ENCODE data around the gene CORO7.

The CORO7 gene

DNA sequence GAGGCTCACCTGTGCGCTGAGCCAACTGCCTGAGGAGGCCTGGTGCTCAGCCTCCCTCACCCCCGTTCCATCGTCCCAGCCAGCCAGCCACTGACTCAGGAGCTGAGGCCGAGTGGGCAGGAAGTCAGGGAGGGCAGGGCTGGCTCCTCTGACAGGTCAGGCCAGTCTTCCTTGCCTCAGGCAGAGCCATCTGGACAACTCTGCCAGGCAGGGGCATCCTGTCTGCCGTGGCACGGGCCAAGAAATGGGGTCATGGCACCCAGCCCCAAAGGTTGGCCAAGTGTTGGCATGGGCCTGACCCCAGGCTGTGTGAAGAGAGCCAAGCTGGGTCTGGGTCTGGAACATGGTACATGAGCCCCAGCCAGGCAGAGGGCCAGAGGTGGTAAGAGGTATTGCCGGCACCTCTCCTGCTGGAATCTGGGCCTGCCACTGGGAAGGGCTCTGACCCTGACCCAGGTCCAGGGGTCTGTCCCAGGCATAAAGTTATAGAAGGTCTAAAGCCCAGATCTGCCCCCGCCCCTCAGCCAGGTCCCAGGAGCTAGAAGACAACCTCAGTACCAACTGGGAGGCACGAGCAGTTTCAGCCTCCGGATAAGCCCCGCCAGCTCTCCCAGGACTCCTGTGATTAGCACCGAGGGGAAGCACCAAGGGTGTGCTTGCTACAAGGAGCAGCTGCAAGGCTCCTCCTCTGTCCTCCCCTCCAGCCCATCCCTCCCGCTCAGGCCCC is 47.2 kb downstream of the CORO7 start:
- no peak for DNase-seq

DNA sequence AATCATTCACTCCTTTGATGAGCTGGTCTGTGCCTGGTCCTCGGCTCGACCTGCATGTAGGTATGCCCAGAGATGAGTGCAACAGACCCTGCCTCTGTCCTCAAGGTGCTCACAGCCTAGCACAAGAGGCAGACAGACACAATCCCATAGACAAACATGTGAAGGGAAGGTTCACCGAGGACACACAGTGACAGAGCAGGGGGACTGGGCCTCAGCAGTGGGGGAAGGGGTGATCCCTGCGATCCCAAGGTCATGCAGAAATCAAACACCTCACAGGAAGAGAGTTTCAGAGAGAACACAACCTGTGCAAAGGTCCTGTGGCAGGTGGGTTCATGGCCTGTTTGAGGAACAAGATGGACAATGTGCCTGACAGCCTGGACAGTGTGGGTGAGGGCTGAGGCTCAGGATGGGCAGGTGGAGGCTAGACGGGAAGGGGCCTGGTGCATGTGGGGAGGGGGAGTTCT is 49.0 kb downstream of the CORO7 start:
- DNase-seq: no peak

DNA sequence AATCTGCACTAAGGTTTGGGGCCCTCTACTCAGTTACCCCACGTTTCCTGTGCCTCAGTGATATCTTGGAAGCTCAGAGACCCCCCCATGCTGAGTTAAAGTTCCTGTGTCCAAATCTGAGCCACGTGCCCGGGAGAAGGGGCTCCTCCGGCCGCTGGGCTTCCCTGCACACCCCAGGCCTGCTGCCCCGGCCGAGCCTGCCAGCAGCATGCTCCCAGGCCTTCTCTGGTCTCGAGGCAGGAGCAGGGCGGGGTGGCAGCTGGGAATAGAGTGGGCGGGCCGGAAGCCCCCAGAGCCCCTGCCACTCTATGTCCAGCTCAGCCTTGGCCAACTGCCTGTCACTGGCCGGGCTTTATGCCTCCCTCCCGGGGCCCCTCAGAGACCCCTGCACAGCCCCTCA is 50.4 kb downstream of the CORO7 start:
- DNase-seq: no peak

DNA sequence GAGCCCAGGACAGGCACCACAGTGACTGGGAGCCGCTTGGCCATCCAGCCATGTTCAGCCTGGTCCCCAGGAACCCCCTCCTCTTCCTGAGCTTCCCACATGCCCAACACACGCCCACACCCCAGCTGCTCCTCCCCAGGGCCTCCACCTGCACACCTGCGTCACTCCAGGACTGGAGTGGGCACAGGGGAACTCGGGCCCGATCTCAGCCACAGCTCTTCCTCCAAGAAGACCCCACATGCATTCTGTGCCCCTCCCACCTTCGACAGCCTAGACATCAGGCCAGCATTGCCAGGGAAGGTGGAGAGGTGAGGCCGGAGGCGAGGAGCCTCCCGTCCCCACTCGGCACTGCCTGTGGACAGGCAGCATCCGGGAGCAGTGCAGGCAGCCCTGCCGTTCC is 50.8 kb downstream of the CORO7 start:
- DNase-seq: no peak

DNA sequence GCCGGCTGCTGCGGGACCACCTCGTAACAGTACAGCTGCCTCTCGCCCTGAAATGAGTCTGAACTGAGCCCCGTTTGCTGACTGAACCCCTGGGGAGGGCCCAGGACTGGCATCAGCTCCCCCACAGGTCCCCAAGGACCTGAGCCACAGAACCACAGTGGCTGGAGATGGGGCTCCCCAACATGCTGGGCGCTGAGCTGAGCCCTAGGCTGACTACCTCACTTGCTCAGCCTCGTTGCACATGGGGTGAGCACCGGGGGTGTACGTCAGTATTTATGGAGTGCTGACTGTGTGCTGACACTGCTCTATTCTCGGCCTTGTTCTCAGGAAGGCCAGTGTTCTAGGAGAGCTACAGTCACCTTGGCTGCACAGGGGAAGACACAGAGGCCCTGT is 51.4 kb downstream of the CORO7 start:
- DNase-seq: no peak

DNA sequence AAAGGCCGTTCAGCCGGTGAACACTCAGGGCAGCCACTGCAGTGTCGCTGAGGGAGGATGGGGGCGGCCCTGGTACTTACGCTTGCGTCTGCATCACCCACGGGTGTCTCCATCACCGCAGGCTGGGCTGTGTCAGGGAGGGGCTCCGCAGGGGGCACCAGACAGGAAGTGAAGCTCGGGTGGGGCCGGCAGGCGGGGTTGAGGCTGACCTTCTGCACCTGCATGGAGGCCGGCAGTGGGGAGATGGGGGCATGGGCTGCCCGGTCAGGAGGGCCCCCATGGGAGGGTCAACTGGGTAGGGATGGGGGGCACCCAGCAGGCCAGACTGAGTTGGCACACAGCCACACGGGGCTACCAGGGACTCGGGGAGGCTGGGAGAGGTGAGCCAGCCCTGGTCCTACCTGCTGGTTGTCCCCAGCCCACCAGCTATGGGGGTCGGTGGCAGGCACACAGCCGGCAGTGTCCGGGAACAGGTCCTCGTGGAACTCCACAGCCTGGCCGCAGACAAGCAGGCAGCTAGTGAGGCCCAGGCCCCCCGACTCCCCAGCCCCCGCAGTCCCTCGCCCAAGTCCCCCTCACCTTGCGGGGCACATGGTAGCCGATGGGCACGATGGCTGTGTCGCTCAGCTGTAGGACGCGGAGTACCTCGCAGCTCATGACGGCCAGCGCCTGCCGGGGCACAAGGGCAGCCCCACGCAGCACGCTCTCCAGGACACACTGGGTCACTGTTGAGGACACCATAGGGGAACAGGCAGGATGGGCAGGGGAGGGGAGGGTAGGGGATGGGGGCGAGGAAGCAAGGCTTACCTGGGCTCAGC is 52.0 kb downstream of the CORO7 start:
- no peak for DNase-seq

DNA sequence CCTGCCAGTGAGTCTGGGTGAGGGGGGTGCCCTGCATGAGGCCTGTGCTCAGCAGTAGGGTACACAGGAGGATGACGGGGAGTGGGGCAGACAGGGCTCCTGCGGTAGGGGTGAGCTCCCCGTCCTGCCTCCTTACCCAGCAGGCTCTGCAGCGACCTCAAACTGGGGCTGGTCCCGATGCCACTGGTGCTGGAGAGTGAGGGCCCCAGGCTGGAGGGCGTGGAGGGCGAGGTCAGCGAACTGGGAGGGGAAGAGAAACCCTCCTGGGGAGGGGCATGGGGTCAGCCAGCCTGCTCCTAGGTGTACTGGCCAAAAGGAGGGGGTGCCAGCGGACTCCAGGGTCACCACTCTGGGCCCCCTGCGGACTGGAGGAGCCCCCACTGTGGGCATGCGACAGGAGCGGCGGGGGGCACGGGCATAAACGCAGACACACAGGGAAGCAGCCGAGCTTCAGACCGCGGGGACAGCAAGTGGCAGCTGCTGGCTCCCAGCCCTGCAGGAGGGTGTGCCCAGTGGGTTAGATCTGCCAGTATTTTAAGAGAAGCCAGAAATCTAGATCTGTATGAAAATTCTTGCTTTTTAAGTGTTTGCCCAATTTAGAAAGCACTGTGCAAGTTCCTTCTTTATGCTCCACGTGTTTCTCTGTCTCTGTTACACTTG is 53.8 kb downstream of the CORO7 start:
- no peak for DNase-seq

DNA sequence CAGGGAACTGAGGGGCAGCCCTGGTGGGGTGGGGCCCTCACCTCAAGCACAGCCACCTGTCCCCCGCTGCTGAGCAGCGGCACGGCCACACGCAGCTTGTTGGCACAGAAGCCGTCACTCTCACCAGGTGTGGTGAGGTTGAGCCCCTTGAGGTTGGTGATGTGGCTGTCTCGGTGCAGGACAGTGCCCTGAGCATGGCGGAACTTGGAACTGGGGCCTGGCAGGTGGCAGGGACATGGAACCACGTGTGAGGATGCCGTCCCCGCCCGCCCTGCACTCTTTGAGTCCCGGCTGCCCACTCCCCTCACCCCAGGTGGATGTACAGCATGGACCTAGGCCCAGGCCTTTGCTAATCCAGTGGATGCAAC is 54.5 kb downstream of the CORO7 start:
- DNase-seq: no peak

DNA sequence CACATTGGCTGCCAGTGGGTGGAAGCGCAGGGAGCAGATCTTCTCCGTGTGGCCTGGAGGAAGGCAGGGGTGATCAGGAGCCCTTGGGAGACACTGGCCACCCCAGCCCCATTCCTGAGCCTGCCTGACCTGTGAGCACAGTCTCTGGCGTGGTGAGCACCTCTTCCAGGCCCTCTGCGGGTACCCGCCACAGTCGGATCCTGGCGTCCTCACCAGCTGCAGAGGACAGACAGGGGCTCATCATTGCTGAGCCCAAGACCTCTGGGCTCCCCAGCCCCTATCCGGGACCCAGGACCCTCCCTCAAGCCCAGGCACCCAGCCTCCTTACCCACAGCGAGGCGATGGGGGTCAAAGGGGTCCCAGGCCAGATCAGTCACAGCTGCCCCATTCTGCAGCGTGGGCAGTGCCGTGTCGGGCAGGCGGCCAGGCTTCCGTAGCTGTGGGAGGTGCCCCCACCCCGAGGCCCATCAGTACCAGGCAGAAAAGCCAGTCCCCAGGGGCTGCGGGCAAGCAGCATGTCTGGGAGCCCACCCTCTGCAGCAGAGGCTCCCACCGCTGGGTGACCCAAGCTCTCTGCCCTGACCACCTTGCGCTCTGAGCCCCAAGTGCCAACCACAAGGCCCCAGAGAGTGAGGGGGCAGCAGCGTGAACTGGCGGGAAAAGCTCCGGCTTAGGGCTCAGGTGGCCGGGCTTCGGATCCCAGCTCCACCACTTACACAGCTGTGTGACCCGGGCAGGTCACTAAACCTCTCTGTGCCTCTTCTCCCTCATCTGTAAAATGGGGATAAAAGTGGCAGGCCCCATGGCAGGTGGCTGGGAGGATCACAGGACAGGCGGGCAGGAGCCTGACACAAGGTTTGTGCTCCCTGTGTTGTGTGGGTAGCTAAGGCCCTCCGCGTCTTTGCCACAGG is 55.1 kb downstream of the CORO7 start:
- no peak for DNase-seq

DNA sequence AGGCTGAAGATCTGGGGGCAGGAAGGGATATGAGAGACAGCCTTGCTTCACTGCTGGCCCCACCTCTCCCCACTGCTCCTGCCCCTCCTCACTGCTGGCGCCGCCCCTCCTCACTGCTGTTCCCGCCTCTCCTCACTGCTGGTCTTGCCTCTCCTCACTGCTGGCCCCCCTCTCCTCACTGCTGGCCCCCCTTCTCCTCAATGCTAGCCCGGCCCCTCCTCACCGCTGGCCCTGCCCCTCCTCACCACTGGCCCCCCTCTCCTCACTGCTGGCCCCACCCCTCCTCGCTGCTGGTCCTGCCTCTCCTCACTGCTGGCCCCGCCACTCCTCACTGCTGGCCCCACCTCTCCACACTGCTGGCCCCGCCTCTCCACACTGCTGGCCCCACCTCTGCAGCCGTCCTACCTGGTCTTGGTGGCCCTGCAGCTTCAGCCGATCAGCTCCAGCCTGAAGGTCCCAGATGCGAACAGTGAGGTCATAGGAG is 55.8 kb downstream of the CORO7 start:
- no peak for DNase-seq

DNA sequence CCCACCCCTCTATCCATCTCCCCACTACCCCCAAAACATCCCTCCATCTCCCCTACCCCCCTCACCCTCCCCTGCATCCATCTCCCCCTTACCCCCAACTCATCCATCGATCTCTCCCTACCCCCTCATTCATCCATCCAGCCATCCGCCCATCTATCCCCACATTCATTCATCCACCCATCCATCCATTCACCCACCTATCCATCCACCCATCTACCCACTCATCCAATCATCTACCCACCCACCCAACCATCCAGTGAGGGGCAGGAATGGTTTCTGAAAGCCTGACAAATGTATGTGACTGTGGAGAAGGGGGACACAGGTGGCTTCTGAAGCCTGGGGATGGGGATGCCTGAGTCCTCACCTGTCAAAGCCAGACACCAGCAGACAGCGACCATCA is 56.5 kb downstream of the CORO7 start:
- DNase-seq: no peak

DNA sequence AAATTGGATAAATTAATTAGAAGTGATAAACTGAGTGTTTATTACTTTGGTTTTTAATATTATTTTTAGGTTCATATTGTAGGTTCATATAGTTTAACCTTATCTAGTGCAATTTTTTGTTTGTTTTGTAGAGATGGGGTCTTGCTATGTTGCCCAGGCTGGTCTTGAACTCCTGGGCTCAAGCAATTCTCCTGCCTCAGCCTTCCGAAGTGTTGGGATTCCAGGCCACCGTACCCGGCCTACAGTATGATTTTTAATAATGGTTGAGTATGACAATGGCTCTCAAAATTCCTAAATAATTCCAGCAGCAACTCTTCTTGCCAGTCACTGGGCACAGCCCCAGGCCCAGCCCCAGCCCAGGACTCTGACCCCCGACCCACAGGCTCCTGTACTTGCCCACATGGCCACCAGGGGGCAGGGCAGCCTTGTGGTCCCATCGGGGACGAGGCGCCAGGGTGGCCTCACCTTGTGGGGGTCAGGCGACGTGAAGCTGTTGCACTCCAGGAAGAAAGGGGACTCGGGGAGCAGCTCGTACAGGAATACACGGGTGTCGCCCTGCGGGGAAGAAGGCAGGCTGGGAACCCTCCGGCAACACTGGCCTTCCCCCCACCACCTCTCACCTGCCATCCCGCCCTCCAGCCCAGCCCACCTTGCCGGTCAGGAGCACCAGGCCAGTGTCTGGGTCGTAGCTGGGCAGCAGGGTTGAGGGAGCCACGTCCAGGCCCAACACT is 57.4 kb downstream of the CORO7 start:
- no peak for DNase-seq

DNA sequence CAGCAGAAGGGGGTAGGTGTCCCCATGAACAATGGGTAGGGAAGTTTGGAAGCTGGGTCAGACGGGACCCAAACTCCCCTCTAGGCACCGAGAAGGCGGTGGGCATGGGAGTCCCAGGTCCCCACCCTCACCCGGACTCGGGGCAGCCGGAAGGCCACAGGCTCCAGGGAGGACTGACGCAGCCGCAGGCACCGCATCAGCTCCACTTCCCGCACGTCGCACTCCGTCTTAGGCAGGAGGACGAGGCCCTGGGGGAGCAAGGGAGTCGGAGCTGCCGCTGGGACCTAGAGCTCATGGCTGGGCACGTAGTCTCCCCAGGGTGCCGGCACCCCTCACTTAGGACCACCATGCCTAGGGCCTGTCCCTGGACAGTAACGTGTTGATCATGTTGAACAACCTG is 58.2 kb downstream of the CORO7 start:
- no peak for DNase-seq

DNA sequence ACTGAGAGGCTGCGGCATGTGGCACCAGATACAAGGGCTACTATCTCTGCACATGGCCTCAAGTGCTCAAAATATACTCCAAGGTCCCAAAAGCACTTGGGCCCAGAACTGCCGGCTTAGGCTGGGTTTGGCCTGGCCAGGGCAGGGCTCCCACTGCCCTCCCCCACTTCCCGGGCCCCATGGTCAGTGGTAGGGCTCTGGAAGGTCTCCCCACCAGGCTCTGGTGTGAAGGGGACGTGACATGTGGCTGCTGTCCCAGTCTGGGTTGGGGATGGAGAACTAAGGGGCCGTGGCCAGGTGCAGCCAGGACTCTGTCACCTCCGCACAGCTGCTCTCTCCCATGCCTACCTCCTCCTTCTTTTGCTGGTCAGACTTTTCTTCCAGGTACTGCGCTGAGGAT is 59.6 kb downstream of the CORO7 start:
- DNase-seq: no peak

DNA sequence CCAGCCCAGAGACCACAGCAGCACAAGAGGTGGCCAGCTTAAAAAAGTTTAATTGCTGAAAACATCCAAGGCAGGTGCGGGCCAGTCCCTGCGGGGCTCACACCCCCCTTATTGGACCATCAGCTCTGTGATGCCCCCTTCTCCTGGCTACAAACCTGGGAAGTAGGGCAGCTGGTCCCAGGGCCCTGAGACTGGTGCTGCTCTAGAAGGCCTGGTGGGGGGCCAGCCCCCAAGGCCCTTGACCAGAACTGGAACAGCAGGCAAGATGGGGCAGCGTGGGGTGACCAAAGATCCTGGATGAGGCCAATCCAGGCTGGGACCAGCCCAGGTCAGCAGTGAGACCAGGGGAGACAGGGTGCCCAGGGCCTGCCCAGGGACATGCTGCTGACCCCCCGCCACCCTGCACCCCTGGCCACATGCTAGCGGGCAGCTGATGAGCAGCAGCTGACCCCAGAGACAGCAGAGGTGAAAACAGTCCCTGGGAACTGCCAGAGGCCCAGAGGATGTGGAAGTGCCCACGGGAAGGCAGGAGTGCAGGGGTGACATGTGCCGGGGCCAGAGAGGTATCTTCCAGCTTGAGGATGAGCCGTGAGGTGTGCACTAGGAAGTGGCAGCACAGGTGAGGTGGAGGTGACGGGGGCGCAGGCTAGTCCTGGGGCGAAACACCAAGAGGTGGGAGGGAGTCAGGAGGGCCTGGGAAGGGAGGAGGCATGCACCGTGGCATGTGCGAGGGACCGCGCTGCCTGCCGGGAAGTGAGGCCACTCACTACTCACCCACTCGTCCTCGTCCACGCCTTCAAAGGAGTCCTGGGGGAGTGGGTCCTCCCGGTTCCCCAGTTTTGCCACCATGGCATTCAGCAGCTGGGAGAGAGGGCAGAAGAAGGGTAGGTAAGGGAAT is 61.6 kb downstream of the CORO7 start:
- DNase-seq: no peak

DNA sequence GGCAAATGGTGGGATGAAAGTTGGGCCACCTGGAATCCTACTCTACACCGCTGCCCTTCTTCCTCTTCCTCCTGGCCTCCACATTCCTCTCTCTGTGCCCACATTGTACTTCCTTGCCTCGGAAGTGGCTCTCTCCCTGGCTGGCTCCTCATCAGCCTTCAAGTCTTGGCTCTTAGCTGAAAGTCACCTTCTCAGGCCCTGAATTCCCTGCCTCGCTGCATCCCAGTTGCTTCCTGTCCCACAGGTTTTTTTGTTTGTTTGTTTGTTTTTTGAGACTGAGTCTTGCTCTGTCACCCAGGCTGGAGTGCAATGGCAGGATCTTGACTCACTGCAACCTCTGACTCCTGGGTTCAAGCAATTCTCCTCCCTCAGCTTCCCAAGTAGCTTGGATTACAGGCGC is 62.7 kb downstream of the CORO7 start:
- DNase-seq: no peak

DNA sequence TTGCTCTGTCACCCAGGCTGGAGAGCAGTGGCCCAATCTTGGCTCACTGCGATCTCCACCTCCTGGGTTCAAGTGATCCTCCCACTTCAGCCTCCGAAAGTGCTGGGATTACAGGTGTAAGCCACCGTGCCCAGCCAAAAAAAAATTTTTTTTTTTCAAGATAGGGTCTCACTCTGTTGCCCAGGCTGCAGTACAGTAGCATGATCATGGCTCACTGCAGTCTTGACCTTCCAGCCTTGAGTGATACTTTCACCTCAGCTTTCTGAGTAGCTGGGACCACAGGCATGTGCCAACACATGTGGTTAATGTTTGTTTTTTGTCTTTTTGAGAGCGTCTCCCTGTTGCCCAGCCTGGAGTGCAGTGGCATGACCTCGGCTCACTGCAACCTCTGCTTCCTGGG is 63.6 kb downstream of the CORO7 start:
- no peak for DNase-seq

DNA sequence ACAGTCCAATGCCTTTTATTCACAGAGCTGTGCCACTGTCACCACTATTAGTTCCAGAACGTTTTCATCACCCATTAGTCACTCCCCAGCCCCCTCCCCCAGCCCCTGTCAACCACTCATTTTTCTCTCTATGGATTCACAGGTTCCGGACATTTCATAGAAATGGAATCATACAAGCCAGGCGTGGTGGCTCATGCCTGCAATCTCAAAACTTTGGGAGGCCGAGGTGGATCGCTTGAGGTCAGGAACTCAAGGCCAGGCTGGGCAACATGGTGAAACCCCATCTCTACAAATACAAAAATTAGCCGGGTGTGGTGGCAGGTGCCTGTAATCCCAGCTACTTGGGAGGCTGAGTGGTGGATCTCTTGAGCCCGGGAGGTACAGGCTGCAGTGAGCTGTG is 64.5 kb downstream of the CORO7 start:
- no peak for DNase-seq

DNA sequence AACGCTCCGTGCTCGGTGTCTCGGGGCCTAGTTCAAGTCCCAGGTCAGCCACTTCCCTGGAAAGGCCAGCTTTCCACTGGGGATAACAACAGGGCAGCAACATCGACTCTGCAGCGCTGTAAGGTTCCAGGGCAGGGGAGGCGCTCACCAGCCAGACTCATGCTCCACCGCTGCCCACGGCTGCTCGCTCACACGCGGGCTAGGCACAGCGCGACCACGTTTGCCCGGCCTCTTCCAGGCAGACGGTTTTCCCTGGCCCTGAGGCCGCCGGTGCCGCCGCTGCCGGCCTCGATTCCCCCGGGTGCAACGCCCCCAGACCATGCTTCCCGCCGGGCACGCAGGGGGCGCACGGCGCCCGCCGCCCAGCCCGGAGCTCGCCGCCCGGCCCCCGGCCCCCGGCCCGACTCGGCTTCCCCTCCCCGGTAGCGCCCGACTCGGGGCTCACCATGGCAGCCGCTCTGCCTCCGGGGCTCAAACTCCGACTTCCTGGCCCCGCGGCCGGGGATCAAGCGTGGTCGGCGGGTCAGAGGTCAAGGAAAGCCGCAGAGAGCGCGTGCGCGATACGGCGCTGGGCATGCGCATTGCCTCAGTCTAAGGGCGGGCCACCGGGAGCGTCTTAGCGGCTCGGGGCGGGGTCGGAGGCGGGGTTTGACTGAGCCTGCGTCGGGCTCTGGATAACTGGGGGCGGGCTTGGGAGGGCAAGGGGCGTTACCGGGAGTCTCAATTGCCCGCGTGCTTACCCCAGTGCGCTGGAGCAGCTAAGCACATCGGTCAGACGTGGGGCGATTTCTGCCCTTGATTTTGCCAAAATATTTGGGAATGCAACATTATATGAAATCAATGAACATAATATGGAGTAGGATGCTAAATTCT is 65.4 kb downstream of the CORO7 start, which contains the start of gene PAM16:
Gene PAM16 (minus strand): TSS at position 535 of the 873 bp plus-strand sequence. CDS start 87 bp downstream, at position 448.
- peak; percentile 92 to 93 for DNase-seq

DNA sequence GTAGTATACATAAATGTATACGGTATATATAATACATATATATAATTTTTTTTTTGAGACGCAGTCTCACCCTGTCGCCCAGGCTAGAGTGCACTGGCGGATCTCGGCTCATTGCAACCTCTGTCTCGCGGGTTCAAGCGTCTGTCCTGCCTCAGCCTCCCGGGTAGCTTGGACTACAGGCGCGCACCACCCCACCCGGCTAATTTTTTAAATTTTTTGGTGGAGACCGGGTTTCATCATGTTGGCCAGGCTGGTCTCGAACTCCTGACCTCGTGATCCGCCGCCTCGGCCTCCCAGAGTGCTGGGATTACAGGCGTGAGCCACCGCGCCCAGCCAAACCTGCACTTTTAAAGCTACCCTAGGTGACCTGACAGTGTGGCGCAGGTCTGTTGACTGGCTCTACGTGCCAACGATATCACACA is 66.0 kb downstream of the CORO7 start:
- DNase-seq: no peak
